ENCODE data around the gene OPN4. TPM values are rescaled to one million over a fixed set of nuclear protein-coding genes. Genes with fewer than 3 reads are reported as not detected.

The OPN4 gene
- total RNA-seq, 1 experiment from 2014 or later: not detected

DNA sequence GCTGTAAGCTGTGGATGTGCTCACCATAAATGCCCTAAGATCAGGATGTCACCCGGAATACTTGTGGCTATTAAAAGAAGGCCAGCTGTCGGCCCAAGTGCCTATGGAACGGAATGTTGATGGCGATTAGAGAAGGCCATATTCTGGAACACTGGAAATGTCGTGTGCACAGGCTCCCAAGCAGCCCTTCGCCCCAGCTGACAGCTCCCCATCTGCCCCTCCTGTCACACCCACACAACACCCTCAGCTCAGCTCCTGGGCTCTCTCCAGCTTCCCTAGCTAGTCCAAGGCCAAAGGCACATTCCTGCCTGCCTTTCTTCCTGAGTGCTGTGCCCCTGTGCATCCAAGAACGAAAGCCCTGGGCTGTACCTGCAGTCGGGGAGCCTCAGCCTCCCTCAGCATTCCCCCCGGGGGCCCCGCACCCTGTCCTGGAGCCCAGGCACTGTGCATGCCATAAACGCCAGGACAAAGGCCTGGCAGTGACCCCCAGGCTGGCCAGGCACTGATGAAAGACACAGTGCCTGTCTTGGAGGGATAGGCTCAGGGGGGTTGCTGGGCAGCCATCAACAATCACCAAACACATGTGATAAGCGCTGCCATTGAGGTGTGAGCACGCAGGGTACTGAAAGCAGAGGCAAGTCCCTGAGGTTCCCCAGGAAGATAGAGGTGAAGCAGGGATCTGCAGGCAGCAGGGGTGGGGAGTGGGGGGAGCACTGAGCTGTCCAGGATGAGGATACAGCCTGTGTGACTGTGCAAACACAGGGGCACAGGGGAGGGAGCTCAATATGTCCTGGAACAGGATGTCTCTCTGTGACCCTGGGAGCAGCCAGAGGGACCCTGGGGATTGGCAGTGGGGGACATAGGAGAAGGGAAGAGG is 10.2 kb downstream of the OPN4 start:
- H3K9me3 ChIP-seq (ENCODE audit: low read depth, low read length, poor library complexity, severe bottlenecking): no peaks in the 10 kb centered on the region
- no peaks in the 10 kb centered on the region for H3K27me3 ChIP-seq (replicated peaks; ENCODE audit: insufficient read depth, low read depth, low read length, poor library complexity)
- ChIA-PET CTCF (no interaction called here), POLR2A (ENCODE audit: low non-redundant PET) (no interaction called here)
- no peaks in the 10 kb centered on the region for H3K36me3 ChIP-seq (ENCODE audit: insufficient read depth, low read length, poor library complexity, severe bottlenecking)
- DNase-seq (ENCODE audit: low spot score): no peak
- no peak overlapping the region for H3K4me3 ChIP-seq (ENCODE audit: low read depth, low read length, poor library complexity, severe bottlenecking)
- TF ChIP-seq EZH2 (IDR thresholded peaks at IDR 0.05; ENCODE audit: borderline replicate concordance, low read depth, low read length, poor library complexity, severe bottlenecking) (no peak), CTCF (conservative IDR thresholded peaks at IDR 0.05; ENCODE audit: low read depth, low read length) (no peak)
- no TSS peak for BruUV-seq (replicated peaks)
- peaks cover 3% of the 10 kb centered on the region for H3K4me1 ChIP-seq (ENCODE audit: insufficient read depth, low read length, poor library complexity, severe bottlenecking)
- intact Hi-C loops (cut with micrococcal nuclease; ENCODE audit: unreplicated experiment): no loop called here
- H3K27ac ChIP-seq (ENCODE audit: low read depth, low read length, poor library complexity, severe bottlenecking): no peak overlapping the region

DNA sequence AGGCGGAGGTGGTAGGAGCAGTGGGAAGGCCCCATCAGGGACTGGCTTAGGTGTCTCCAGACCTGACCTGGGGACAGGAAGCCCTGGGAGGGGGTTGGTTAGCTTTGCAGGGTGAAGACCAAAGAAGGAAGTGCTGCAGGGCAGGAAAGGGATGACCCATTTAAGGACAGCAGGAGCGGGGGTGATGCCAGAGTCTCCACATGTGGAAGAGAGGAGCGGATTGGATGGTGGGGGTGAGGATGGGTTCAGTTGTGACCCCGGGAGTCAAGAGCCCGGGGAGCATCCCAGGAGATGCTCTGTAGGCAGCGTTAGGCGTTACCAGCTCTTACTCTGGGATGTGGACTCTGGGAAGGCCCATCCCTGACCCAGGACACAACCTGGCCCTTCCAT is 10.9 kb downstream of the OPN4 start:
- H3K27me3 ChIP-seq (replicated peaks; ENCODE audit: insufficient read depth, low read depth, low read length, poor library complexity): no peaks in the 10 kb centered on the region
- no peaks in the 10 kb centered on the region for H3K36me3 ChIP-seq (ENCODE audit: insufficient read depth, low read length, poor library complexity, severe bottlenecking)
- no peaks in the 10 kb centered on the region for H3K9me3 ChIP-seq (ENCODE audit: low read depth, low read length, poor library complexity, severe bottlenecking)
- no peak overlapping the region for H3K4me3 ChIP-seq (ENCODE audit: low read depth, low read length, poor library complexity, severe bottlenecking)
- no peak overlapping the region for H3K27ac ChIP-seq (ENCODE audit: low read depth, low read length, poor library complexity, severe bottlenecking)
- TF ChIP-seq CTCF (conservative IDR thresholded peaks at IDR 0.05; ENCODE audit: low read depth, low read length): no peak
- no peak for TF ChIP-seq EZH2 (IDR thresholded peaks at IDR 0.05; ENCODE audit: borderline replicate concordance, low read depth, low read length, poor library complexity, severe bottlenecking)
- POLR2A ChIA-PET (ENCODE audit: low non-redundant PET): no interaction called here
- no peak for DNase-seq (ENCODE audit: low spot score)
- BruUV-seq (replicated peaks): no TSS peak
- H3K4me1 ChIP-seq (ENCODE audit: insufficient read depth, low read length, poor library complexity, severe bottlenecking): peaks cover 3% of the 10 kb centered on the region
- CTCF ChIA-PET: no interaction called here
- intact Hi-C loops (cut with micrococcal nuclease; ENCODE audit: unreplicated experiment): no loop called here

DNA sequence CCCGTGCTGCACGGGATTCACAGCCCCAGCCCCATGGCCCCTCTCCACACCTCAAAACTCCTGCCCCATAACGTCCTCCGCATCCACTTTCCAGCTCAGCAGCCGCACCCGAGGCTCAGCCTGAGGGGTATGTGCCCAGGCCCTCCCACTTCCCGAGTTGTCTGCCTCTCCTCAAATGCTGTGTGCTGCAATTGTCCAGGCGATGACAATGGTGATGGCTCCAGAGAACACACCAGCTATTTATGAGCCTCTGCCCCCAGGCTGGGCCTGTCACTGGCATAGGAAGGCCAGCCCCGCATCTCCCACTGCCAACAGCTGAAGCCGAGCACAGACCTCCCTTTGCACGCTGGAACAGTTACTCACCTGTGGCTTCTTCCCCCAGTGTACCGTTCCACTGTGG is 11.5 kb downstream of the OPN4 start:
- TF ChIP-seq EZH2 (IDR thresholded peaks at IDR 0.05; ENCODE audit: borderline replicate concordance, low read depth, low read length, poor library complexity, severe bottlenecking) (no peak), CTCF (conservative IDR thresholded peaks at IDR 0.05; ENCODE audit: low read depth, low read length) (no peak)

More for the DNA sequence above, 11.5 kb downstream of the OPN4 start:
- Histone ChIP-seq H3K27me3 (replicated peaks; ENCODE audit: insufficient read depth, low read depth, low read length, poor library complexity) (no peaks in the 10 kb centered on the region), H3K4me1 (ENCODE audit: insufficient read depth, low read length, poor library complexity, severe bottlenecking) (peaks cover 3% of the 10 kb centered on the region), H3K27ac (ENCODE audit: low read depth, low read length, poor library complexity, severe bottlenecking) (no peak overlapping the region), H3K36me3 (ENCODE audit: insufficient read depth, low read length, poor library complexity, severe bottlenecking) (no peaks in the 10 kb centered on the region), H3K4me3 (ENCODE audit: low read depth, low read length, poor library complexity, severe bottlenecking) (no peak overlapping the region), H3K9me3 (ENCODE audit: low read depth, low read length, poor library complexity, severe bottlenecking) (no peaks in the 10 kb centered on the region)
- intact Hi-C loops (cut with micrococcal nuclease; ENCODE audit: unreplicated experiment): no loop called here
- ChIA-PET POLR2A (ENCODE audit: low non-redundant PET) (no interaction called here), CTCF (no interaction called here)
- DNase-seq (ENCODE audit: low spot score): no peak
- no TSS peak for BruUV-seq (replicated peaks)

Data from A673 (cell line).